CD14-positive monocyte (primary cell): ENCODE measurements around the gene CNPY1. TPM values are rescaled to one million over a fixed set of nuclear protein-coding genes. Genes with fewer than 3 reads are reported as not detected.

Experiments
- DNase-seq, 3 donors: peaks; one replicate each; pipeline ENCODE4 v3.0.0-alpha.2; 2011 to 2022
- H2AFZ ChIP-seq: 2 replicates; pipeline ENCODE4 v1.6.0; 2012; ENCODE audit warnings: mild to moderate bottlenecking, low read depth, low read length, inconsistent platforms; ENCODE audit not compliant: insufficient read depth, poor library complexity, severe bottlenecking
- H3K27ac ChIP-seq, 2 donors: 1 replicate in 1 of 2; 2 replicates in 1 of 2; pipeline ENCODE4 v1.5.1; 2012 to 2013; ENCODE audit warnings: low read length in 2 of 2, control low read depth in 1 of 2, inconsistent platforms in 1 of 2, low read depth in 1 of 2, mild to moderate bottlenecking in 1 of 2
- H3K27me3 ChIP-seq, 2 donors: one replicate each; pipeline versions ENCODE4 v1.6.0 to v1.6.1; 2011 to 2013; ENCODE audit warnings: low read length in 2 of 2; ENCODE audit not compliant: control insufficient read depth in 2 of 2, insufficient read depth in 2 of 2
- H3K36me3 ChIP-seq, 2 donors: replicated peaks in 1 of 2; 1 replicate in 1 of 2; 2 replicates in 1 of 2; pipeline versions ENCODE4 v1.5.1 to v1.6.1; 2012 to 2013; ENCODE audit warnings: low read length in 2 of 2, control low read depth in 1 of 2, inconsistent platforms in 1 of 2, mild to moderate bottlenecking in 1 of 2; ENCODE audit not compliant: insufficient read depth in 2 of 2, control insufficient read depth in 1 of 2
- H3K4me1 ChIP-seq, 2 donors: 1 replicate in 1 of 2; 2 replicates in 1 of 2; pipeline versions ENCODE4 v1.5.1 to v1.6.1; 2012 to 2013; ENCODE audit warnings: low read length in 2 of 2, control low read depth in 1 of 2, inconsistent platforms in 1 of 2, mild to moderate bottlenecking in 1 of 2, moderate library complexity in 1 of 2; ENCODE audit not compliant: insufficient read depth in 2 of 2, control insufficient read depth in 1 of 2
- H3K4me2 ChIP-seq: replicated peaks from 2 replicates; pipeline ENCODE3; 2012; ENCODE audit warnings: low read length, moderate library complexity, mild to moderate bottlenecking; ENCODE audit not compliant: poor library complexity, severe bottlenecking; ENCODE audit errors: extremely low read depth
- H3K4me3 ChIP-seq, 3 experiments: fragments of 200-600 bp in 1 of 3; sonication (generic) in 1 of 3; replicated peaks in 1 of 3; 1 replicate in 2 of 3; 2 replicates in 1 of 3; pipeline ENCODE4 v1.5.1; 2011 to 2013; ENCODE audit warnings: low read length in 3 of 3, mild to moderate bottlenecking in 3 of 3, control low read depth in 2 of 3, low read depth in 2 of 3, inconsistent platforms in 1 of 3, moderate library complexity in 1 of 3
- H3K79me2 ChIP-seq: 2 replicates; pipeline ENCODE4 v1.6.0; 2012; ENCODE audit warnings: mild to moderate bottlenecking, control low read depth, inconsistent platforms, low read length, moderate library complexity; ENCODE audit not compliant: insufficient read depth
- H3K9ac ChIP-seq: 2 replicates; pipeline ENCODE4 v1.6.0; 2017; ENCODE audit warnings: low read length, mild to moderate bottlenecking; ENCODE audit not compliant: insufficient read depth, poor library complexity, severe bottlenecking
- H3K9me3 ChIP-seq, 2 donors: replicated peaks in 1 of 2; 1 replicate in 1 of 2; 2 replicates in 1 of 2; pipeline versions ENCODE4 v1.5.1 to v1.6.1; 2012 to 2013; ENCODE audit warnings: low read length in 2 of 2, control low read depth in 1 of 2; ENCODE audit not compliant: control insufficient read depth in 1 of 2, insufficient read depth in 1 of 2
- H4K20me1 ChIP-seq: 2 replicates; pipeline ENCODE4 v1.6.0; 2012; ENCODE audit warnings: mild to moderate bottlenecking, low read length, control low read depth, moderate library complexity; ENCODE audit not compliant: insufficient read depth
- H3K27ac Mint-ChIP-seq, 7 donors: one replicate each; pipeline ENCODE4 v1.8.0; 2020; ENCODE audit warnings: mild to moderate bottlenecking in 7 of 7, mixed read lengths in 7 of 7, moderate library complexity in 6 of 7, inconsistent platforms in 2 of 7
- H3K27me3 Mint-ChIP-seq, 3 donors: one replicate each; pipeline ENCODE4 v1.8.0; 2021 to 2022; ENCODE audit warnings: low read depth in 3 of 3, mild to moderate bottlenecking in 3 of 3, mixed read lengths in 3 of 3, moderate library complexity in 3 of 3, inconsistent platforms in 1 of 3
- H3K36me3 Mint-ChIP-seq, 2 donors: one replicate each; pipeline ENCODE4 v1.8.0; 2020; ENCODE audit warnings: mixed read lengths in 2 of 2, inconsistent platforms in 1 of 2, mild to moderate bottlenecking in 1 of 2
- H3K4me1 Mint-ChIP-seq: one replicate; pipeline ENCODE4 v1.8.0; 2020; ENCODE audit warnings: mild to moderate bottlenecking, mixed read lengths
- H3K4me3 Mint-ChIP-seq, 2 donors: one replicate each; pipeline ENCODE4 v1.8.0; 2020; ENCODE audit warnings: mild to moderate bottlenecking in 2 of 2, mixed read lengths in 2 of 2, moderate library complexity in 1 of 2
- H3K9me3 Mint-ChIP-seq, 7 donors: one replicate each; pipeline ENCODE4 v1.8.0; 2020 to 2022; ENCODE audit warnings: mixed read lengths in 7 of 7, mild to moderate bottlenecking in 6 of 7, moderate library complexity in 6 of 7, inconsistent platforms in 2 of 7
- WGBS: methylation state at CpG from one replicate; pipeline ENCODE4 v1.1.5; 2013; ENCODE audit warnings: missing lambda C conversion rate; ENCODE audit not compliant: insufficient coverage; 5-methylcytosine and 5-hydroxymethylcytosine counted together
- intact Hi-C, 2 donors: fragments of 100-400 bp; cut with micrococcal nuclease; formaldehyde crosslinking; loops; one replicate each; pipeline versions ENCODE4 v1.15.0 to v1.15.1; 2023
- polyA plus RNA-seq, 3 donors: library from polyadenylated mRNA; depleted of rRNA in 1 of 3; unstranded in 2 of 3; stranded (reverse) in 1 of 3; fragments of 300-500 nt in 2 of 3; fragments of >200 nt in 1 of 3; fragmentation: Illumina TruSeq in 2 of 3; gene quantifications; 1 replicate in 2 of 3; 2 replicates in 1 of 3; pipeline ENCODE4 v1.2.3, GENCODE V29; 2012 to 2021
- TF ChIP-seq, protein P1 (sequence below): fragments of 200-600 bp; IDR thresholded peaks from one replicate; pipeline ENCODE4 v1.8.0; 2022; ENCODE audit warnings: antibody characterized with exemption, mild to moderate bottlenecking

Gene CNPY1
- polyA plus RNA-seq, 3 donors, result not detected

DNA sequence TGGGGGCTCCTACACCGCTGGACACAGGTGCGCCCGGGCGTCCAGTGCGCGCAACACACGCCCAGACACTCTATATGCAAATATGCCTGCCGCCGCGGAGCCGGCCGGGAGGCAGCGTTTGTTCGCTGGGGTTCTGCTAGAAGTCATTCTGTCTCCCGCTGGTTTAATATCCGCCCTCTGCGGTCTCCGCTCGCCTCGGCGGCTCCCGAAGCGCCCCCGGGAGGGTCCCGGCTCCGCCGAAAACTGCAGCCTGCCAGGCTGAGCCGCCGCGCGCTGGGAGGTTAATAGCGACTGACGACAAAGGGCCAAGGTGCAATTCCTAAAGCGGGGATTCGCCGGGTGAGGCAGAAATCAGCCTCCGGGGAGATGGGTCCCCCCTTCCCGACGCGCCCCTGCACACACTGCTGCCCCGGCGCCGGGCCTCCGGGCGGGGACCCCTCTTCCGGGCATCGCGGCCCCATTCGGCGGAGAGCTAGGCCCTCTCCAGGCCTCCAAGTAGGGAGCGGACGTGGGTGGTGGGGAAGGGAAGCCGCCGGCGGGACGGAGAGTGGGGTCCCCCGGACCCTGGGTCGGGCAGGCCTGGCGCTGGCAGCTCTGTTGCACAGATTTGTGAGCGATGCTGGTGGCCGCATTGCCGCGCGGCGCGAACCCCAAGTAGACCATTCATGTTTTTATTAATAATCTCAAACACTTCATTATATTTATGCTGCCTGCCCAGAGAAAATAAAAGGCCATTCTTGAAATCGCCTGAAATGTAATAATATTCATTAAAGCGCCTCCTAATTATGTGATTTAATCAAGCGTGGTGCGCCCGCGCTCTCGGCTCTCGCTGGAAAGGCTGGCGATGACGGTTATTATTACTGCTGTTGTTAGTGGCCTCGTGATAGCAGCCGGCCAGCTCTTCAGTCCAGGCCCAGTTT, 79.3 kb downstream of the CNPY1 start:
- Mint-ChIP-seq H3K36me3 (peaks cover 0 to 4% of the 10 kb centered on the region in 2 donors), H3K4me3 (peak overlapping the region in 1 of 2 donors; percentile 81), H3K27ac (no peak overlapping the region), H3K9me3 (peaks cover 0 to 45% (median 21%) of the 10 kb centered on the region in 7 donors), H3K27me3 (peaks cover 97 to 99% (median 98%) of the 10 kb centered on the region in 3 donors), H3K4me1 (peaks cover 8% of the 10 kb centered on the region)
- H3K36me3 ChIP-seq, result no peaks in the 10 kb centered on the region
- no peak overlapping the region for H3K4me3 ChIP-seq
- TF ChIP-seq, protein P1, sequence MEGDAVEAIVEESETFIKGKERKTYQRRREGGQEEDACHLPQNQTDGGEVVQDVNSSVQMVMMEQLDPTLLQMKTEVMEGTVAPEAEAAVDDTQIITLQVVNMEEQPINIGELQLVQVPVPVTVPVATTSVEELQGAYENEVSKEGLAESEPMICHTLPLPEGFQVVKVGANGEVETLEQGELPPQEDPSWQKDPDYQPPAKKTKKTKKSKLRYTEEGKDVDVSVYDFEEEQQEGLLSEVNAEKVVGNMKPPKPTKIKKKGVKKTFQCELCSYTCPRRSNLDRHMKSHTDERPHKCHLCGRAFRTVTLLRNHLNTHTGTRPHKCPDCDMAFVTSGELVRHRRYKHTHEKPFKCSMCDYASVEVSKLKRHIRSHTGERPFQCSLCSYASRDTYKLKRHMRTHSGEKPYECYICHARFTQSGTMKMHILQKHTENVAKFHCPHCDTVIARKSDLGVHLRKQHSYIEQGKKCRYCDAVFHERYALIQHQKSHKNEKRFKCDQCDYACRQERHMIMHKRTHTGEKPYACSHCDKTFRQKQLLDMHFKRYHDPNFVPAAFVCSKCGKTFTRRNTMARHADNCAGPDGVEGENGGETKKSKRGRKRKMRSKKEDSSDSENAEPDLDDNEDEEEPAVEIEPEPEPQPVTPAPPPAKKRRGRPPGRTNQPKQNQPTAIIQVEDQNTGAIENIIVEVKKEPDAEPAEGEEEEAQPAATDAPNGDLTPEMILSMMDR, result no peak
- H3K4me1 ChIP-seq, result peaks cover 0 to 8% of the 10 kb centered on the region in 2 donors
- H3K79me2 ChIP-seq, result no peaks in the 10 kb centered on the region
- no peaks in the 10 kb centered on the region for H4K20me1 ChIP-seq
- H3K27me3 ChIP-seq, result peaks cover 84 to 100% of the 10 kb centered on the region in 2 donors
- H3K4me2 ChIP-seq, result no peak overlapping the region
- no peak overlapping the region for H2AFZ ChIP-seq
- 3% methylated on average over 68 of the region's 78 CpGs for WGBS
- peaks cover 0 to 61% of the 10 kb centered on the region in 2 donors for H3K9me3 ChIP-seq
- DNase-seq, result no peak
- H3K27ac ChIP-seq, result no peak overlapping the region
- no peak overlapping the region for H3K9ac ChIP-seq
- intact Hi-C loops, result no loop called here

DNA sequence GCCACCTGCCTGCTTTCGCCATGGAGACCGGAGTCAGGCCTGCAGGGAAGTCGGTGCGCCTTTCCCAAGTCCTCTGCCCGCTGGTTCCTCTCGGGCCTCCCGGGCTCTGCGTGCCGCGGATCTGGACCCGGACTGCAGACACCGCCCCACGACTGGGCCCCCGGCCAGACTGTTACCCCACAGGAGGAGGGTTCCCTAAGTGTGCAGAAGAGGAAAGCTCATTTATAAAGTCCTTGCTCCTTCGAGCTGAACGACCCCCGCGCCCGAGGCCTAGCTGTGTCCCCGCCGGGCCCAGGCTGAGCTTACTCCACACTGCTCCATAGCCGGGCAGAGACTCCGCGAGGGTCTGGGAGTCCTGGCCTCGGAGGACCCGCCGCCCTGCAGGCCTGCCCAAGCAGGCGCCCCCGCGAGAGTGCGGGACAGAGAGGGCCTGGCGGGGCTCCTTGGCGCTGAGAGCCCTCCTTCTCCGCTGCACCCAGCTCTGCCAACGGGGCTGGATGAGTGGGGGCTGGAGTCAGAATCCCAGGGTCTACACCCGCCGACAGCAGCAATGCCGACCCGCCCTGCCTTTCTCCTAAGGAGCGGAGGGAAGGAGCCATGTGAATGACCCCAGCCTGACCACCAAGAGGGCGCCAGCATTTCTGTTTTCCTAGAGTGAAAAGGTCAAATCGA, 80.1 kb downstream of the CNPY1 start:
- H4K20me1 ChIP-seq, result no peaks in the 10 kb centered on the region
- Mint-ChIP-seq H3K36me3 (peaks cover 0 to 6% of the 10 kb centered on the region in 2 donors), H3K27me3 (peaks cover 97 to 99% (median 98%) of the 10 kb centered on the region in 3 donors), H3K9me3 (peaks cover 0 to 46% (median 23%) of the 10 kb centered on the region in 7 donors), H3K4me1 (peaks cover 8% of the 10 kb centered on the region), H3K27ac (no peak overlapping the region), H3K4me3 (peak overlapping the region in 1 of 2 donors; percentile 81)
- TF ChIP-seq, protein P1, result no peak
- no peak overlapping the region for H3K4me2 ChIP-seq
- no peaks in the 10 kb centered on the region for H3K79me2 ChIP-seq
- H3K4me3 ChIP-seq, result no peak overlapping the region
- H3K9ac ChIP-seq, result no peak overlapping the region
- peaks cover 84 to 100% of the 10 kb centered on the region in 2 donors for H3K27me3 ChIP-seq
- H3K27ac ChIP-seq, result no peak overlapping the region
- peaks cover 0 to 61% of the 10 kb centered on the region in 2 donors for H3K9me3 ChIP-seq
- peaks cover 0 to 8% of the 10 kb centered on the region in 2 donors for H3K4me1 ChIP-seq
- no peak overlapping the region for H2AFZ ChIP-seq
- intact Hi-C loops, result no loop called here
- 5% methylated on average over 39 of the region's 42 CpGs for WGBS
- DNase-seq, result no peak
- H3K36me3 ChIP-seq, result no peaks in the 10 kb centered on the region
